ENCODE results near the gene PBX1.
A peak's percentile ranks its signal among the peaks of the same experiment; 100 is the strongest.

PBX1 gene

DNA sequence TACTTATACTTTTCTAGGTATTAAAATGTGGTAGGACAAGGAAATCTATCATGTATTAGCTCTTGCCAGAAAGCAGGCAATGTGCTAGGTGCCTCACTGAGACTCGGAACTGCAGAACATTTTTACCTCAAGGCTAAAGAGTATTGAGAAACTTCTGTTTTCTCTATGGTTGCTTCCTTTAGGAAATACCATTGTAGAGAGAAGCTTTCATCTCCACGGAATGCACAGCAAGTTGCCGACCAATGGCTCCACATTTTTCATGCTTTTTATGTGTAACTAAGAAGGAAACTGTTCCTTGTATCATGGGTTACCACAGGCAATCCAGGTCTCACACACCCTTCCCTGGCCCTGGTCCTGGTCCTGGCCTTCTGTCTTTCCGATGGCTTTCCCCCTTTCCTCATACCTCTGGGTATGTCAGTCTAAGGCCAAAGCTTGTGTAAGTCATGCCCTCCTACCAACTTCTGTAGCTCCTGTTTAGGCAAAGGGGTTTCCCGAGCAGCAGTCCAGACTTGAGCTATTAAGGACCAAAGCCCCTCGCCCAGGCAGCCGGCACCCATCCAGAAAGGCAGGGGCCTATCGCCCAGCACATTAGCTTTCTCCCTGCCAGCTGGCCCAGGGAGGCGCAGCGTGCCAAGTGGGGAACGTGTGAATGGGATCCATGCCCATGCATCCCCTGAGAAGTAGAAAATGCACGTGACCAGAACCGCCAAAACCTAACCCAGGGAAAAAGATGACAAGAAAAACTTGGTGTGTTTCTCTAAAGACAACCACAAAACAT, 225.0 kb downstream of the PBX1 start:
- Histone ChIP-seq H2AFZ (ENCODE audit: low read depth) (no peak overlapping the region), H3K4me1 (ENCODE audit: low read depth, poor library complexity, severe bottlenecking) (peaks cover 7% of the 10 kb centered on the region), H3K9ac (no peak overlapping the region), H4K20me1 (ENCODE audit: insufficient read depth) (no peaks in the 10 kb centered on the region), H3K4me2 (no peak overlapping the region), H3K27ac (no peak overlapping the region), H3K27me3 (ENCODE audit: insufficient read depth, low read depth) (no peaks in the 10 kb centered on the region), H3K4me3 (IDR thresholded peaks at IDR 0.05; ENCODE audit: insufficient read depth, low read depth, low read length) (no peak overlapping the region), H3K79me2 (ENCODE audit: insufficient read depth, low read depth) (no peaks in the 10 kb centered on the region), H3K36me3 (ENCODE audit: insufficient read depth) (no peaks in the 10 kb centered on the region)
- TF ChIP-seq CTCF (conservative IDR thresholded peaks at IDR 0.05; ENCODE audit: low read depth, low read length) = no peak

DNA sequence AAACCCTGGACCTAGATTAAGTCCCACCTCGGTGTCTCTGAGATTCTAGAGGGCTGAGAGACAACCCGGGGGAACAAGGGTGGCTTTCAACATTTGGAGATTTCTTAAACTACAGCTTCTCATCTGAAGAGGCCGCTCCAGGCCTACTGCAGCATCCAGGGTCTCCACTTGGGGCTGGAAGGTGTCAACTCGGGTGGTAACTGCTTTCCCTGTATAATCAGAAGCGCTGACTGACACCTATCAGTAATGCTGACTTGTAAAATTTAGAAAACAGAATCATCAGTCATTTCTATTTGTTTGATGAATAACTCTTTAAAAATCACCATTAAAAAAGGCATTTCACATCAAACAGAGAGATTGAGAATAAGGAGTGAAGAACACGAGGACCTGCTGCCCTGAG, 226.0 kb downstream of the PBX1 start:
- TF ChIP-seq CTCF (conservative IDR thresholded peaks at IDR 0.05; ENCODE audit: low read depth, low read length) = no peak

GRCh38 chr1:164785841-164786534, 227.0 kb downstream of the PBX1 start:
- H3K4me2 ChIP-seq = no peak overlapping the region
- no peak for TF ChIP-seq CTCF (conservative IDR thresholded peaks at IDR 0.05; ENCODE audit: low read depth, low read length)
- H3K27me3 ChIP-seq (ENCODE audit: insufficient read depth, low read depth) = no peaks in the 10 kb centered on the region
- no peak overlapping the region for H3K4me3 ChIP-seq (IDR thresholded peaks at IDR 0.05; ENCODE audit: insufficient read depth, low read depth, low read length)
- no peak overlapping the region for H3K9ac ChIP-seq
- H4K20me1 ChIP-seq (ENCODE audit: insufficient read depth) = no peaks in the 10 kb centered on the region
- no peaks in the 10 kb centered on the region for H3K36me3 ChIP-seq (ENCODE audit: insufficient read depth)
- peaks cover 7% of the 10 kb centered on the region for H3K4me1 ChIP-seq (ENCODE audit: low read depth, poor library complexity, severe bottlenecking)
- no peak overlapping the region for H2AFZ ChIP-seq (ENCODE audit: low read depth)
- H3K27ac ChIP-seq = no peak overlapping the region
- H3K79me2 ChIP-seq (ENCODE audit: insufficient read depth, low read depth) = no peaks in the 10 kb centered on the region

More for the DNA sequence above, 226.0 kb downstream of the PBX1 start:
- no peak overlapping the region for H3K4me2 ChIP-seq
- H3K79me2 ChIP-seq (ENCODE audit: insufficient read depth, low read depth) = no peaks in the 10 kb centered on the region
- H3K9ac ChIP-seq = no peak overlapping the region
- peaks cover 7% of the 10 kb centered on the region for H3K4me1 ChIP-seq (ENCODE audit: low read depth, poor library complexity, severe bottlenecking)
- H2AFZ ChIP-seq (ENCODE audit: low read depth) = no peak overlapping the region
- no peaks in the 10 kb centered on the region for H4K20me1 ChIP-seq (ENCODE audit: insufficient read depth)
- no peak overlapping the region for H3K27ac ChIP-seq
- H3K4me3 ChIP-seq (IDR thresholded peaks at IDR 0.05; ENCODE audit: insufficient read depth, low read depth, low read length) = no peak overlapping the region
- H3K27me3 ChIP-seq (ENCODE audit: insufficient read depth, low read depth) = no peaks in the 10 kb centered on the region
- no peaks in the 10 kb centered on the region for H3K36me3 ChIP-seq (ENCODE audit: insufficient read depth)

- H3K4me2 ChIP-seq = peak overlapping the region; percentile 14; the same call in 1 of the 2 replicates
- H3K27me3 ChIP-seq (ENCODE audit: insufficient read depth, low read depth) = no peaks in the 10 kb centered on the region
- H3K27ac ChIP-seq = no peak overlapping the region
- peak; percentile 99 for TF ChIP-seq CTCF (conservative IDR thresholded peaks at IDR 0.05; ENCODE audit: low read depth, low read length)
- no peak overlapping the region for H3K4me3 ChIP-seq (IDR thresholded peaks at IDR 0.05; ENCODE audit: insufficient read depth, low read depth, low read length)
- no peaks in the 10 kb centered on the region for H4K20me1 ChIP-seq (ENCODE audit: insufficient read depth)
- H3K36me3 ChIP-seq (ENCODE audit: insufficient read depth) = no peaks in the 10 kb centered on the region
- H3K79me2 ChIP-seq (ENCODE audit: insufficient read depth, low read depth) = no peaks in the 10 kb centered on the region
- H3K4me1 ChIP-seq (ENCODE audit: low read depth, poor library complexity, severe bottlenecking) = peaks cover 7% of the 10 kb centered on the region
- H3K9ac ChIP-seq = no peak overlapping the region
- peak overlapping the region; percentile 38; the same call in 1 of the 2 replicates for H2AFZ ChIP-seq (ENCODE audit: low read depth)
Measured at GRCh38 chr1:164786980-164787833, 228.2 kb downstream of the PBX1 start.
